HCT116 (cell line): ENCODE results near the gene KRTAP20-4. TPM values are rescaled to one million over a fixed set of nuclear protein-coding genes. Genes with fewer than 3 reads are reported as not detected.

Experiments used
- ATAC-seq: fragments of 200-7000 bp; cut with Tn5 transposase; 2 replicates; pipeline ENCODE4 v1.9.1; 2020; ENCODE audit warnings: mild to moderate bottlenecking, moderate library complexity
- BruUV-seq: library from RNA; stranded (reverse); fragments of 400-500 nt; replicated peaks from 2 replicates; lab custom pipeline; 2021; lab: Mats Ljungman, UMichigan
- CTCF ChIA-PET: fragments of 300-600 bp; sonication (Branson Sonifier 250); formaldehyde crosslinking; loops from one replicate; lab custom pipeline; 2021; ENCODE audit warnings: antibody characterized with exemption; lab: Charles Lee
- POLR2A ChIA-PET: fragments of 300-600, 350-600 bp; sonication (Branson Sonifier 250); formaldehyde crosslinking; loops from one replicate; lab custom pipeline; 2021; ENCODE audit warnings: antibody characterized with exemption; lab: Charles Lee
- RAD21 ChIA-PET, 2 experiments: fragments of 300-600 bp; sonication (Branson Sonifier 250); formaldehyde crosslinking; loops; one replicate each; lab custom pipeline; 2023; ENCODE audit warnings: low total read pairs in 2 of 2; ENCODE audit not compliant: uncharacterized antibody in 2 of 2, unreplicated experiment in 2 of 2, low non-redundant PET in 1 of 2; lab: Charles Lee
- DNase-seq: peaks from one replicate; pipeline ENCODE4 v3.0.0-alpha.2; 2010; ENCODE audit warnings: low read depth, low spot score
- H2AFZ ChIP-seq: fragments of 200-600 bp; shearing (Covaris generic), sonication (generic); 2 replicates; pipeline ENCODE4 v1.6.1; 2017; ENCODE audit warnings: low read depth, mixed run types, mixed read lengths, antibody characterized with exemption, low read length; ENCODE audit not compliant: poor library complexity, severe bottlenecking
- H3K27ac ChIP-seq: 2 replicates; pipeline ENCODE4 v1.5.1; 2012; ENCODE audit warnings: low read depth, low read length
- H3K27me3 ChIP-seq: fragments of 200-600 bp; sonication (generic); 2 replicates; pipeline ENCODE4 v1.6.1; 2016; ENCODE audit warnings: mixed run types, low read length, mixed read lengths; ENCODE audit not compliant: insufficient read depth
- H3K36me3 ChIP-seq, 2 experiments: fragments of 200-500 bp in 1 of 2; fragments of 200-600 bp in 1 of 2; sonication (Bioruptor generic) in 1 of 2; sonication (generic) in 1 of 2; 2 replicates each; pipeline versions ENCODE4 v1.5.1 to v1.6.1; 2014 to 2016; ENCODE audit warnings: low read length in 2 of 2, inconsistent platforms in 1 of 2, mixed read lengths in 1 of 2, mixed run types in 1 of 2; ENCODE audit not compliant: insufficient read depth in 2 of 2, control insufficient read depth in 1 of 2
- H3K4me1 ChIP-seq, 2 experiments: fragments of 200-600 bp in 1 of 2; sonication (generic) in 1 of 2; 2 replicates each; pipeline versions ENCODE4 v1.5.1 to v1.6.1; 2012 to 2017; ENCODE audit warnings: low read length in 2 of 2, inconsistent platforms in 1 of 2, mild to moderate bottlenecking in 1 of 2, mixed read lengths in 1 of 2, mixed run types in 1 of 2, moderate library complexity in 1 of 2; ENCODE audit not compliant: insufficient read depth in 2 of 2, control insufficient read depth in 1 of 2
- H3K4me2 ChIP-seq: fragments of 200-600 bp; sonication (generic); 2 replicates; pipeline ENCODE4 v1.6.1; 2017; ENCODE audit warnings: mixed run types, low read length, mixed read lengths
- H3K4me3 ChIP-seq, 2 experiments: fragments of 200-600 bp in 1 of 2; sonication (generic) in 1 of 2; replicated peaks in 1 of 2; 2 replicates each; pipeline ENCODE4 v1.5.1; 2011 to 2016; ENCODE audit warnings: low read length in 2 of 2, control low read depth in 1 of 2, low read depth in 1 of 2, mild to moderate bottlenecking in 1 of 2, mixed read lengths in 1 of 2, mixed run types in 1 of 2
- H3K79me2 ChIP-seq: fragments of 200-600 bp; sonication (generic); 2 replicates; pipeline ENCODE4 v1.6.1; 2017; ENCODE audit warnings: mild to moderate bottlenecking, mixed run types, low read length, moderate library complexity, mixed read lengths; ENCODE audit not compliant: insufficient read depth
- H3K9ac ChIP-seq: fragments of 200-600 bp; sonication (generic); 2 replicates; pipeline ENCODE4 v1.6.1; 2016; ENCODE audit warnings: low read length, mixed read lengths
- H3K9me2 ChIP-seq: fragments of 200-600 bp; sonication (generic), shearing (Covaris generic); 2 replicates; pipeline ENCODE4 v1.6.1; 2017; ENCODE audit warnings: mixed run types, mild to moderate bottlenecking, moderate library complexity; ENCODE audit not compliant: insufficient read depth
- H3K9me3 ChIP-seq, 2 experiments: fragments of 200-500 bp in 1 of 2; fragments of 200-600 bp in 1 of 2; sonication (Bioruptor generic) in 1 of 2; sonication (generic) in 1 of 2; 2 replicates each; pipeline ENCODE4 v1.6.1; 2014 to 2017; ENCODE audit warnings: low read length in 2 of 2, mixed read lengths in 2 of 2, inconsistent platforms in 1 of 2, low read depth in 1 of 2, mild to moderate bottlenecking in 1 of 2, mixed run types in 1 of 2, moderate library complexity in 1 of 2; ENCODE audit not compliant: control insufficient read depth in 1 of 2, insufficient read depth in 1 of 2
- H4K20me1 ChIP-seq: fragments of 200-600 bp; sonication (generic), shearing (Covaris generic); 2 replicates; pipeline ENCODE4 v1.6.1; 2017; ENCODE audit warnings: mixed run types, mild to moderate bottlenecking, moderate library complexity; ENCODE audit not compliant: insufficient read depth
- TCF7L2 ChIP-seq: IDR thresholded peaks from 2 replicates; pipeline ENCODE4 v1.7.0; 2011; ENCODE audit warnings: borderline replicate concordance, inconsistent platforms; ENCODE audit not compliant: insufficient read depth, insufficient read length; ENCODE audit errors: extremely low read depth
- ZNF274 ChIP-seq: fragments of 200-500 bp; sonication (Bioruptor generic); IDR thresholded peaks from 2 replicates; pipeline ENCODE4 v1.6.1; 2014; ENCODE audit warnings: mild to moderate bottlenecking, low read depth, low read length, inconsistent platforms
- intact Hi-C: fragments of 100-400 bp; cut with micrococcal nuclease; formaldehyde crosslinking; loops from 2 replicates; pipeline ENCODE4 v1.10.0; 2022
- total RNA-seq: library from RNA; stranded (reverse); gene quantifications from one replicate; pipeline ENCODE4 v1.2.1, GENCODE V29; 2021; ENCODE audit not compliant: unreplicated experiment
- TF ChIP-seq, protein P1 (sequence below): IDR thresholded peaks from 2 replicates; pipeline ENCODE4 v1.6.1; 2012; ENCODE audit warnings: low read depth

Gene KRTAP20-4
- total RNA-seq, 1 experiment from 2014 or later, result not detected

- Histone ChIP-seq H3K27ac (no peak overlapping the region), H3K4me2 (no peak overlapping the region), H3K79me2 (no peaks in the 10 kb centered on the region), H3K36me3 (no peaks in the 10 kb centered on the region), H3K9ac (no peak overlapping the region), H4K20me1 (no peaks in the 10 kb centered on the region), H3K9me3 (peaks cover 24 to 27% of the 10 kb centered on the region in 2 experiments; a peak in 3 of 4 replicates), H3K4me1 (no peaks in the 10 kb centered on the region), H3K9me2 (no peaks in the 10 kb centered on the region), H3K4me3 (no peak overlapping the region), H2AFZ (no peak overlapping the region), H3K27me3 (no peaks in the 10 kb centered on the region)
- no peak for DNase-seq
- intact Hi-C loops, result no loop called here
- no TSS peak for BruUV-seq
- TF ChIP-seq, protein P1, sequence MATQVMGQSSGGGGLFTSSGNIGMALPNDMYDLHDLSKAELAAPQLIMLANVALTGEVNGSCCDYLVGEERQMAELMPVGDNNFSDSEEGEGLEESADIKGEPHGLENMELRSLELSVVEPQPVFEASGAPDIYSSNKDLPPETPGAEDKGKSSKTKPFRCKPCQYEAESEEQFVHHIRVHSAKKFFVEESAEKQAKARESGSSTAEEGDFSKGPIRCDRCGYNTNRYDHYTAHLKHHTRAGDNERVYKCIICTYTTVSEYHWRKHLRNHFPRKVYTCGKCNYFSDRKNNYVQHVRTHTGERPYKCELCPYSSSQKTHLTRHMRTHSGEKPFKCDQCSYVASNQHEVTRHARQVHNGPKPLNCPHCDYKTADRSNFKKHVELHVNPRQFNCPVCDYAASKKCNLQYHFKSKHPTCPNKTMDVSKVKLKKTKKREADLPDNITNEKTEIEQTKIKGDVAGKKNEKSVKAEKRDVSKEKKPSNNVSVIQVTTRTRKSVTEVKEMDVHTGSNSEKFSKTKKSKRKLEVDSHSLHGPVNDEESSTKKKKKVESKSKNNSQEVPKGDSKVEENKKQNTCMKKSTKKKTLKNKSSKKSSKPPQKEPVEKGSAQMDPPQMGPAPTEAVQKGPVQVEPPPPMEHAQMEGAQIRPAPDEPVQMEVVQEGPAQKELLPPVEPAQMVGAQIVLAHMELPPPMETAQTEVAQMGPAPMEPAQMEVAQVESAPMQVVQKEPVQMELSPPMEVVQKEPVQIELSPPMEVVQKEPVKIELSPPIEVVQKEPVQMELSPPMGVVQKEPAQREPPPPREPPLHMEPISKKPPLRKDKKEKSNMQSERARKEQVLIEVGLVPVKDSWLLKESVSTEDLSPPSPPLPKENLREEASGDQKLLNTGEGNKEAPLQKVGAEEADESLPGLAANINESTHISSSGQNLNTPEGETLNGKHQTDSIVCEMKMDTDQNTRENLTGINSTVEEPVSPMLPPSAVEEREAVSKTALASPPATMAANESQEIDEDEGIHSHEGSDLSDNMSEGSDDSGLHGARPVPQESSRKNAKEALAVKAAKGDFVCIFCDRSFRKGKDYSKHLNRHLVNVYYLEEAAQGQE, result no peak
- TF ChIP-seq TCF7L2 (no peak), ZNF274 (no peak)
- no peak for ATAC-seq
- ChIA-PET CTCF (no interaction called here), POLR2A (no interaction called here), RAD21 (no interaction called here)
Observed at GRCh38 chr21:30580132-30580531, 40.3 kb upstream of the KRTAP20-4 start.

- H3K27ac ChIP-seq, result no peak overlapping the region
- H4K20me1 ChIP-seq, result no peaks in the 10 kb centered on the region
- no peaks in the 10 kb centered on the region for H3K27me3 ChIP-seq
- H3K9me3 ChIP-seq, result peaks cover 18 to 24% of the 10 kb centered on the region in 2 experiments; a peak in 2 of 4 replicates
- RAD21 ChIA-PET, result no interaction called here
- CTCF ChIA-PET, result no interaction called here
- no peak for TF ChIP-seq TCF7L2
- no peak overlapping the region for H3K4me2 ChIP-seq
- H3K36me3 ChIP-seq, result no peaks in the 10 kb centered on the region
- ATAC-seq (no peak), DNase-seq (no peak)
- no peak overlapping the region for H3K9ac ChIP-seq
- POLR2A ChIA-PET, result no interaction called here
- no TSS peak for BruUV-seq
- no peak overlapping the region for H3K4me3 ChIP-seq
- H3K4me1 ChIP-seq, result no peaks in the 10 kb centered on the region
- intact Hi-C loops, result no loop called here
- H3K9me2 ChIP-seq, result no peaks in the 10 kb centered on the region
- no peak overlapping the region for H2AFZ ChIP-seq
- no peaks in the 10 kb centered on the region for H3K79me2 ChIP-seq
Observed at GRCh38 chr21:30582870-30583269, 37.6 kb upstream of the KRTAP20-4 start.
